CD1c-positive myeloid dendritic cell (primary cell): Measurements from ENCODE around the gene RBM6.
"Not testable (repeated sequence)": the region's sequence is repeated elsewhere in the genome, so short reads cannot be mapped to it uniquely, and the experiment has no call there.

ENCODE experiments used
- DNase-seq: peaks from one replicate; pipeline ENCODE4 v3.0.0-alpha.2; 2016; ENCODE audit errors: extremely low spot score

RBM6 gene

GRCh38 chr3:49939858-49940666, at the start of gene RBM6:
Gene RBM6, plus strand, starts transcription at chr3:49940150. Its CDS starts 22,492 bp downstream, at chr3:49962642.
- DNase-seq = peak; percentile 98

GRCh38 chr3:49895791-49896190, 44.2 kb upstream of the RBM6 start:
- DNase-seq = no peak

GRCh38 chr3:49896345-49896744, 43.6 kb upstream of the RBM6 start:
- no peak for DNase-seq

- DNase-seq = no peak
Measured at GRCh38 chr3:49898991-49899390, 41.0 kb upstream of the RBM6 start.

- DNase-seq = peak; percentile 1
Measured at GRCh38 chr3:49899815-49900214, 40.1 kb upstream of the RBM6 start.

GRCh38 chr3:49900491-49901153, 39.3 kb upstream of the RBM6 start:
- DNase-seq = no peak

- DNase-seq = no peak
Measured at GRCh38 chr3:49901366-49902339, 38.3 kb upstream of the RBM6 start.

- no peak for DNase-seq
Measured at GRCh38 chr3:49902511-49903345, 37.2 kb upstream of the RBM6 start.

- peak; percentile 66 for DNase-seq
Measured at GRCh38 chr3:49903451-49904424, 36.2 kb upstream of the RBM6 start, which contains the start of gene MST1R. Gene MST1R, minus strand, starts transcription at chr3:49903873. Its CDS starts 264 bp downstream, at chr3:49903609.

- not testable (repeated sequence) for DNase-seq
Measured at GRCh38 chr3:49904448-49904847, 35.5 kb upstream of the RBM6 start.

- DNase-seq = peak; percentile 62
Measured at GRCh38 chr3:49906073-49906743, 33.7 kb upstream of the RBM6 start.

GRCh38 chr3:49908373-49909199, 31.4 kb upstream of the RBM6 start:
- DNase-seq = no peak

GRCh38 chr3:49910409-49911123, 29.4 kb upstream of the RBM6 start:
- DNase-seq = no peak

- no peak for DNase-seq
Measured at GRCh38 chr3:49911124-49911420, 28.9 kb upstream of the RBM6 start.

GRCh38 chr3:49911611-49912010, 28.3 kb upstream of the RBM6 start:
- DNase-seq = no peak

GRCh38 chr3:49912881-49913281, 27.1 kb upstream of the RBM6 start:
- DNase-seq = no peak

GRCh38 chr3:49914906-49915305, 25.0 kb upstream of the RBM6 start:
- DNase-seq = no peak

GRCh38 chr3:49916686-49917085, 23.3 kb upstream of the RBM6 start:
- DNase-seq = no peak
